CD4-positive, CD25-positive, alpha-beta regulatory T cell (primary cell): ENCODE measurements around the gene TLE4. TPM values are rescaled to one million over a fixed set of nuclear protein-coding genes. Genes with fewer than 3 reads are reported as not detected.
A peak's percentile ranks its signal among the peaks of the same experiment; 100 is the strongest.
"Not testable (repeated sequence)": the region's sequence is repeated elsewhere in the genome, so short reads cannot be mapped to it uniquely, and the experiment has no call there.

ENCODE experiments used
- ATAC-seq, 2 donors: fragments of 150-1000 bp; cut with Tn5 transposase; one replicate each; pipeline ENCODE4 v1.10.0; 2021; ENCODE audit warnings: low read depth in 2 of 2, moderate number of reproducible peaks in 2 of 2, moderate library complexity in 1 of 2
- DNase-seq, 3 donors: peaks; one replicate each; pipeline versions ENCODE4 v3.0.0 to v3.0.0-alpha.2; 2012 to 2022; ENCODE audit warnings: mixed read lengths in 1 of 3
- H3K27ac ChIP-seq: one replicate; pipeline ENCODE4 v1.7.0; 2013; ENCODE audit warnings: mild to moderate bottlenecking, low read length; ENCODE audit not compliant: insufficient read depth, poor library complexity, severe bottlenecking
- H3K27me3 ChIP-seq: one replicate; pipeline ENCODE4 v1.7.0; 2013; ENCODE audit warnings: low read length; ENCODE audit not compliant: control insufficient read depth, insufficient read depth
- H3K36me3 ChIP-seq: one replicate; pipeline ENCODE4 v1.7.0; 2013; ENCODE audit warnings: mild to moderate bottlenecking, low read length, moderate library complexity; ENCODE audit not compliant: control insufficient read depth, insufficient read depth
- H3K4me1 ChIP-seq: 2 replicates; pipeline ENCODE4 v1.7.0; 2013; ENCODE audit warnings: mild to moderate bottlenecking, low read length; ENCODE audit not compliant: insufficient read depth, control insufficient read depth, poor library complexity, severe bottlenecking
- H3K4me3 ChIP-seq: one replicate; pipeline ENCODE4 v1.7.0; 2013; ENCODE audit warnings: low read depth, mild to moderate bottlenecking, low read length, moderate library complexity
- H3K9me3 ChIP-seq, 2 experiments: 1 replicate in 1 of 2; 2 replicates in 1 of 2; pipeline ENCODE4 v1.7.0; 2013; ENCODE audit warnings: low read length in 2 of 2, mild to moderate bottlenecking in 1 of 2, moderate library complexity in 1 of 2; ENCODE audit not compliant: control insufficient read depth in 2 of 2
- H3K27ac Mint-ChIP-seq, 3 donors: one replicate each; pipeline ENCODE4 v1.8.0; 2020 to 2022; ENCODE audit warnings: mild to moderate bottlenecking in 3 of 3, mixed read lengths in 3 of 3, moderate library complexity in 2 of 3
- H3K27me3 Mint-ChIP-seq: one replicate; pipeline ENCODE4 v1.8.0; 2022; ENCODE audit warnings: mild to moderate bottlenecking, mixed read lengths
- H3K36me3 Mint-ChIP-seq: one replicate; pipeline ENCODE4 v1.8.0; 2020; ENCODE audit warnings: mixed read lengths
- H3K4me1 Mint-ChIP-seq, 4 donors: one replicate each; pipeline ENCODE4 v1.8.0; 2020 to 2022; ENCODE audit warnings: mixed read lengths in 4 of 4, mild to moderate bottlenecking in 1 of 4
- H3K4me3 Mint-ChIP-seq, 4 donors: one replicate each; pipeline ENCODE4 v1.8.0; 2020 to 2022; ENCODE audit warnings: mild to moderate bottlenecking in 4 of 4, mixed read lengths in 4 of 4, moderate library complexity in 3 of 4
- H3K9me3 Mint-ChIP-seq, 7 donors: one replicate each; pipeline ENCODE4 v1.8.0; 2020 to 2022; ENCODE audit warnings: mixed read lengths in 7 of 7, mild to moderate bottlenecking in 3 of 7, moderate library complexity in 2 of 7
- polyA plus RNA-seq, 4 donors: library from polyadenylated mRNA; unstranded; fragments of 300-500 nt; fragmentation: Illumina TruSeq; gene quantifications; one replicate each; pipeline ENCODE4 v1.2.3, GENCODE V29; 2021
- total RNA-seq: library from RNA; stranded (reverse); gene quantifications from one replicate; pipeline ENCODE4 v1.2.3, GENCODE V29; 2022

TLE4 gene
- total and polyA plus RNA-seq, 5 donors from 2014 or later = 16.2 to 127 (median 24.0) TPM

- not testable (repeated sequence) for H3K27me3 Mint-ChIP-seq, H3K4me1 ChIP-seq, ATAC-seq, H3K9me3 Mint-ChIP-seq, H3K4me3 ChIP-seq, H3K4me3 Mint-ChIP-seq, H3K9me3 ChIP-seq, H3K27ac ChIP-seq, DNase-seq, H3K27ac Mint-ChIP-seq, H3K27me3 ChIP-seq
- Mint-ChIP-seq H3K36me3 (peaks cover 59% of the 10 kb centered on the region), H3K4me1 (peaks cover 17 to 27% (median 23%) of the 10 kb centered on the region in 4 donors)
- peaks cover 16% of the 10 kb centered on the region for H3K36me3 ChIP-seq
Observed at GRCh38 chr9:79654591-79655382, 83.0 kb downstream of the TLE4 start.

GRCh38 chr9:79655551-79655950, 83.8 kb downstream of the TLE4 start:
- Histone ChIP-seq H3K36me3 (peaks cover 16% of the 10 kb centered on the region), H3K4me3 (no peak overlapping the region), H3K27me3 (no peaks in the 10 kb centered on the region), H3K4me1 (no peaks in the 10 kb centered on the region), H3K27ac (no peak overlapping the region), H3K9me3 (no peaks in the 10 kb centered on the region)
- no peaks in the 10 kb centered on the region for H3K9me3 Mint-ChIP-seq
- no peak overlapping the region for H3K27ac Mint-ChIP-seq
- DNase-seq (no peak), ATAC-seq (no peak)
- H3K4me1 Mint-ChIP-seq = peaks cover 17 to 28% (median 22%) of the 10 kb centered on the region in 4 donors
- H3K27me3 Mint-ChIP-seq = no peaks in the 10 kb centered on the region
- no peak overlapping the region for H3K4me3 Mint-ChIP-seq
- peaks cover 59% of the 10 kb centered on the region for H3K36me3 Mint-ChIP-seq

DNA sequence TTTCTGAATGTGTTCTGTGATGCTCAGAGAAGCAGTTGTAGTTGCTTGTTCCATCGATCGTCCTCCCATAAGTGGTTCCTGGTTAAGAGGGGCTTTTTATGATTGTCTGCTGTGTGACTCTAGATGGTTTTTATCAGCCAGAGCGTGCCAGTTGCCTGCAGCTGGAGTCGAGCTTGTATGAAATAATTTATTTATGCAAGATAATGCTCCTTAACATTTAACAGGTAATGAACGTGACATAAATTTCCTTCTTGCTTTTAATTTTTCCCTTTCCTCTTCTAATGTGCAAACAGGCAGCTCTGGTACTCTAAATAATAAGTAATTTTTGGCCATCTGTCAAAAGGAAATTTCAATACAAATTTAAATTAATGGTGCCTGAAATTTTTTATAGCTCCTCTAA, 84.4 kb downstream of the TLE4 start:
- ATAC-seq (no peak), DNase-seq (no peak)
- no peak overlapping the region for H3K27ac Mint-ChIP-seq
- Histone ChIP-seq H3K36me3 (peaks cover 16% of the 10 kb centered on the region), H3K9me3 (no peaks in the 10 kb centered on the region), H3K4me3 (no peak overlapping the region), H3K27ac (no peak overlapping the region), H3K4me1 (no peaks in the 10 kb centered on the region), H3K27me3 (no peaks in the 10 kb centered on the region)
- no peaks in the 10 kb centered on the region for H3K27me3 Mint-ChIP-seq
- peaks cover 16 to 29% (median 23%) of the 10 kb centered on the region in 4 donors for H3K4me1 Mint-ChIP-seq
- peaks cover 52% of the 10 kb centered on the region for H3K36me3 Mint-ChIP-seq
- H3K9me3 Mint-ChIP-seq = no peaks in the 10 kb centered on the region
- no peak overlapping the region for H3K4me3 Mint-ChIP-seq

- H3K4me3 Mint-ChIP-seq = no peak overlapping the region
- no peaks in the 10 kb centered on the region for H3K27me3 ChIP-seq
- no peaks in the 10 kb centered on the region for H3K27me3 Mint-ChIP-seq
- H3K4me1 ChIP-seq = no peaks in the 10 kb centered on the region
- DNase-seq (no peak), ATAC-seq (no peak)
- peaks cover 23 to 44% (median 32%) of the 10 kb centered on the region in 4 donors for H3K4me1 Mint-ChIP-seq
- H3K27ac ChIP-seq = no peak overlapping the region
- H3K36me3 Mint-ChIP-seq = peaks cover 50% of the 10 kb centered on the region
- H3K36me3 ChIP-seq = peaks cover 13% of the 10 kb centered on the region
- no peaks in the 10 kb centered on the region for H3K9me3 ChIP-seq
- H3K9me3 Mint-ChIP-seq = no peaks in the 10 kb centered on the region
- H3K27ac Mint-ChIP-seq = no peak overlapping the region
- no peak overlapping the region for H3K4me3 ChIP-seq
Observed at GRCh38 chr9:79657891-79658290, 86.1 kb downstream of the TLE4 start.

DNA sequence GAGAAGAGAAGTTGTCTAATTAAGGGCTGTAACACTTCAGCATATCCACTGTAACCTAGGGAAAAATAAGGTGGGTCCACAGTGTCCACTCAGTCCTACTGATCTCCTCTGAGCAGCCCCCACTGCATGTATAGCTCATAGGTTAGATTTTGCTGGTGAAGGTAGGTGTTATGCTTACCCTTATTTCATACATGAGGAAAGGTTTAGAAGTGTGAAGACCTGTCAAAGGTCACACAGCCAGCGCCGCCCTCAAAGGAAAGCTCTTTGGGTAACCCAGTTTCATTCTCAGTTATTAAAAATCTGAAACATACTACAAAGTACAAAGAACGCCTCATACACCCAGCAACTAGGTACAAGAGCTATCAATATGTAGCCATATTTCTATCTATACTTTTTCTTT, 87.2 kb downstream of the TLE4 start:
- Mint-ChIP-seq H3K27ac (no peak overlapping the region), H3K9me3 (no peaks in the 10 kb centered on the region), H3K4me3 (no peak overlapping the region), H3K36me3 (peaks cover 45% of the 10 kb centered on the region), H3K27me3 (no peaks in the 10 kb centered on the region), H3K4me1 (peaks cover 23 to 44% (median 30%) of the 10 kb centered on the region in 4 donors)
- H3K36me3 ChIP-seq = peaks cover 13% of the 10 kb centered on the region
- H3K4me1 ChIP-seq = no peaks in the 10 kb centered on the region
- no peak for DNase-seq
- no peak overlapping the region for H3K4me3 ChIP-seq
- no peaks in the 10 kb centered on the region for H3K27me3 ChIP-seq
- H3K27ac ChIP-seq = no peak overlapping the region
- ATAC-seq = no peak
- no peaks in the 10 kb centered on the region for H3K9me3 ChIP-seq

GRCh38 chr9:79660615-79661014, 88.8 kb downstream of the TLE4 start:
- Mint-ChIP-seq H3K36me3 (peaks cover 51% of the 10 kb centered on the region), H3K27ac (no peak overlapping the region), H3K4me3 (no peak overlapping the region), H3K4me1 (peaks cover 28 to 52% (median 32%) of the 10 kb centered on the region in 4 donors), H3K27me3 (no peaks in the 10 kb centered on the region), H3K9me3 (no peaks in the 10 kb centered on the region)
- H3K4me3 ChIP-seq = no peak overlapping the region
- DNase-seq = no peak
- no peaks in the 10 kb centered on the region for H3K9me3 ChIP-seq
- H3K27me3 ChIP-seq = no peaks in the 10 kb centered on the region
- H3K27ac ChIP-seq = no peak overlapping the region
- ATAC-seq = no peak
- H3K36me3 ChIP-seq = peaks cover 11% of the 10 kb centered on the region
- H3K4me1 ChIP-seq = no peaks in the 10 kb centered on the region

DNA sequence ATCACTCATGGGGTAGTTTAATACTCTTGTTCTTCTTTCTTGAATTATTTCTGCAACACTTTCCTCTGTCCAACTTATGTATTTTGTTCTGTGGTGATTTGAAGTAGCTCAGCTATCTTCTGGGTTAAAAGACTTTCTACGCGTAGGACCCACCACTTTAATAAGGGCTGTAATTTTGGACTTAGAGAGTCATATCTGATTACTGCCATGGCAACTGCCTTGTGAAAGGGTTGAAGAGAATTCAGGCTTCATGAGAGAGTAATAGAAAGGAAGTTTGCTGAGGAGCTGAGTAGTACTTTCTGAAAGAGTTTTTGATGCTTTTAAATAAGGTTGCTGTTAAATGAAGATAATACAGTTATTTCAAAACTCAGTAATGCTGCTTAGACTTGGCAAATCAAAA, 89.5 kb downstream of the TLE4 start:
- H3K4me1 Mint-ChIP-seq = peaks cover 31 to 55% (median 36%) of the 10 kb centered on the region in 4 donors
- DNase-seq (no peak), ATAC-seq (no peak)
- Histone ChIP-seq H3K4me1 (no peaks in the 10 kb centered on the region), H3K4me3 (no peak overlapping the region), H3K9me3 (no peaks in the 10 kb centered on the region), H3K36me3 (peaks cover 8% of the 10 kb centered on the region), H3K27ac (no peak overlapping the region), H3K27me3 (no peaks in the 10 kb centered on the region)
- no peaks in the 10 kb centered on the region for H3K9me3 Mint-ChIP-seq
- H3K27me3 Mint-ChIP-seq = no peaks in the 10 kb centered on the region
- H3K36me3 Mint-ChIP-seq = peaks cover 44% of the 10 kb centered on the region
- H3K27ac Mint-ChIP-seq = peak overlapping the region in 1 of 3 donors; percentile 11
- no peak overlapping the region for H3K4me3 Mint-ChIP-seq
